ENCODE measurements around the gene DDX43.

DNA sequence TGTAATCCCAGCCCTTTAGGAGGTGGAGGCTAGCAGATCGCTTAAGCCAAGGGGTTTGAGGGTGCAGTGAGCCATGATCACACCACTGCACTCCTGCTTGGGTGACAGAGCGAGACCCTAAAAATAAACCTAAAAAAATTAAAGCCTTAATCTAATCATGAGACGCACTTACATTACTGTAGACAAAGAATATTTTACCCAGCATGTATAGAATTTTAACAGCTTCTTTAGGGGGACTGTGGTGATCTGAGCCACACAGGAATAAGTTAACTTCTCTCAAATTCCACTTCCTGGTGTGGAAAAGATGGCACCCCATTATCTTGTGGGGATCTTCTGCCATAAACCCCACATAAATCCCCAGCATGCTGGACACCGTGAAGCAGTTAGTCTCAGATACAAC lies 22.6 kb upstream of the DDX43 start:
- TF ChIP-seq TEAD4 (IDR thresholded peaks at IDR 0.05; ENCODE audit: borderline replicate concordance, insufficient read depth) (no peak), MXI1 (IDR thresholded peaks at IDR 0.05; ENCODE audit: low read depth, low read length) (no peak)
